Measurements from ENCODE around the gene EFNB2. TPM values are rescaled to one million over a fixed set of nuclear protein-coding genes. Genes with fewer than 3 reads are reported as not detected.

EFNB2 gene
- total and polyA plus RNA-seq, 11 donors, result 7.3 to 20.2 (median 12.7) TPM

- peak in 2 of 4 donors; percentile 28 to 47 for ATAC-seq
These were observed 38.4 kb upstream of the EFNB2 start for GRCh38 chr13:106573868-106574267.

GRCh38 chr13:106573284-106573846 is 37.9 kb upstream of the EFNB2 start:
- 72 to 90% (median 88%) methylated on average over 8 of the region's 8 CpGs for whole genome bisulfite sequencing, 4 donors
- no peak for TF ChIP-seq POLR2A (IDR thresholded peaks at IDR 0.05)
- no peak for TF ChIP-seq CTCF (IDR thresholded peaks at IDR 0.05)
- no peaks in the 10 kb centered on the region for H3K36me3 ChIP-seq
- no peaks in the 10 kb centered on the region for H3K27me3 ChIP-seq
- intact Hi-C loops (cut with DNase I), result no loop called here
- H3K9me3 ChIP-seq, result no peaks in the 10 kb centered on the region
- peaks cover 0 to 13% (median 5%) of the 10 kb centered on the region in 12 donors for H3K4me1 ChIP-seq
- H3K4me3 ChIP-seq, result no peak overlapping the region
- DNase-seq (no peak), ATAC-seq (peak in 3 of 4 donors; percentile 14 to 51 (median 39))
- peak overlapping the region in 4 of 12 donors; percentile 11 to 33 (median 22) for H3K27ac ChIP-seq

More at GRCh38 chr13:106573868-106574267, 38.4 kb upstream of the EFNB2 start:
- Histone ChIP-seq H3K27ac (peak overlapping the region in 4 of 12 donors; percentile 11 to 33 (median 22)), H3K27me3 (no peaks in the 10 kb centered on the region), H3K9me3 (no peaks in the 10 kb centered on the region), H3K4me3 (no peak overlapping the region), H3K4me1 (peaks cover 0 to 8% (median 4%) of the 10 kb centered on the region in 12 donors), H3K36me3 (no peaks in the 10 kb centered on the region)
- TF ChIP-seq CTCF (IDR thresholded peaks at IDR 0.05) (no peak), POLR2A (IDR thresholded peaks at IDR 0.05) (no peak)
- DNase-seq, result peak in 3 of 5 donors; percentile 32 to 47 (median 39)
- intact Hi-C loops (cut with DNase I), result no loop called here
- WGBS, 4 donors, result 28 to 35% (median 29%) methylated on average over 3 of the region's 3 CpGs

- H3K27ac ChIP-seq, result peak overlapping the region in 4 of 12 donors; percentile 21 to 51 (median 36)
- H3K4me1 ChIP-seq, result peaks cover 0 to 29% (median 20%) of the 10 kb centered on the region in 12 donors
- DNase-seq (peak in 4 of 5 donors; percentile 62 to 91 (median 80)), ATAC-seq (peak; percentile 5 to 61 (median 38))
- H3K27me3 ChIP-seq, result no peaks in the 10 kb centered on the region
- WGBS, 4 donors, result 40 to 45% (median 43%) methylated on average over 14 of the region's 14 CpGs
- intact Hi-C loops (cut with DNase I), result no loop called here
- no peaks in the 10 kb centered on the region for H3K9me3 ChIP-seq
- no peaks in the 10 kb centered on the region for H3K36me3 ChIP-seq
- TF ChIP-seq CTCF (IDR thresholded peaks at IDR 0.05) (no peak), POLR2A (IDR thresholded peaks at IDR 0.05) (peak in 1 of 2 donors; percentile 35)
- H3K4me3 ChIP-seq, result peak overlapping the region in 3 of 12 donors; percentile 19 to 40 (median 36)
These were observed 34.9 kb upstream of the EFNB2 start for GRCh38 chr13:106570299-106570852.
